Hematopoietic multipotent progenitor cell treated with erythropoietin and hydrocortisone succinate and interleukin-3 and kit ligand, for 6 days (in vitro differentiated cells): ENCODE results near the gene CARD16.
A peak's percentile ranks its signal among the peaks of the same experiment; 100 is the strongest.
"Not testable (repeated sequence)": the region's sequence is repeated elsewhere in the genome, so short reads cannot be mapped to it uniquely, and the experiment has no call there.

Experiments
- DNase-seq: peaks from one replicate; pipeline ENCODE4 v3.0.0-alpha.2; 2015

The CARD16 gene

GRCh38 chr11:105044557-105045524 lies at the start of gene CARD16:
Gene CARD16, minus strand, starts transcription at chr11:105045335. Its CDS starts 38 bp downstream, at chr11:105045297.
- DNase-seq: peak; percentile 77

- no peak for DNase-seq
Measured at GRCh38 chr11:105092256-105093239, 47.4 kb upstream of the CARD16 start.

- no peak for DNase-seq
Measured at GRCh38 chr11:105081412-105082150, 36.4 kb upstream of the CARD16 start.

- not testable (repeated sequence) for DNase-seq
Measured at GRCh38 chr11:105080171-105080906, 35.2 kb upstream of the CARD16 start.

- no peak for DNase-seq
Measured at GRCh38 chr11:105078283-105078682, 33.1 kb upstream of the CARD16 start.

- DNase-seq: not testable (repeated sequence)
Measured at GRCh38 chr11:105077141-105077790, 32.1 kb upstream of the CARD16 start.

GRCh38 chr11:105074166-105074530 lies 29.0 kb upstream of the CARD16 start:
- DNase-seq: no peak

- DNase-seq: no peak
Measured at GRCh38 chr11:105073456-105074165, 28.5 kb upstream of the CARD16 start.

- not testable (repeated sequence) for DNase-seq
Measured at GRCh38 chr11:105072080-105072479, 26.9 kb upstream of the CARD16 start.

GRCh38 chr11:105071089-105071732 lies 26.1 kb upstream of the CARD16 start:
- DNase-seq: no peak

GRCh38 chr11:105070306-105070705 lies 25.2 kb upstream of the CARD16 start:
- no peak for DNase-seq

GRCh38 chr11:105069749-105070148 lies 24.6 kb upstream of the CARD16 start:
- not testable (repeated sequence) for DNase-seq

- DNase-seq: not testable (repeated sequence)
Measured at GRCh38 chr11:105063245-105063941, 18.3 kb upstream of the CARD16 start.

GRCh38 chr11:105057432-105057831 lies 12.3 kb upstream of the CARD16 start:
- DNase-seq: no peak

GRCh38 chr11:105056446-105056845 lies 11.3 kb upstream of the CARD16 start:
- DNase-seq: no peak

GRCh38 chr11:105054723-105055493 lies 9.8 kb upstream of the CARD16 start:
- DNase-seq: peak; percentile 60

- DNase-seq: no peak
Measured at GRCh38 chr11:105052487-105052886, 7.4 kb upstream of the CARD16 start.

- DNase-seq: no peak
Measured at GRCh38 chr11:105051559-105051958, 6.4 kb upstream of the CARD16 start.

- no peak for DNase-seq
Measured at GRCh38 chr11:105049481-105049880, 4.3 kb upstream of the CARD16 start.
